ENCODE measurements around the gene RAP1A. TPM values are rescaled to one million over a fixed set of nuclear protein-coding genes. Genes with fewer than 3 reads are reported as not detected.

Gene RAP1A
- total RNA-seq, 1 donor = 17.0 TPM

GRCh38 chr1:111643097-111643496 lies 23.5 kb downstream of the RAP1A start:
- DNase-seq (ENCODE audit: insufficient read length, low spot score, missing footprints) = no peak
- Histone ChIP-seq H3K27me3 (ENCODE audit: insufficient read depth, low read length) (no peaks in the 10 kb centered on the region), H3K27ac (ENCODE audit: low read depth, low read length) (no peak overlapping the region), H4K20me1 (ENCODE audit: insufficient read depth, low read length) (peaks cover 30% of the 10 kb centered on the region), H3K79me2 (ENCODE audit: insufficient read depth, low read length) (peaks cover 88% of the 10 kb centered on the region), H3K4me2 (ENCODE audit: insufficient read depth, low read length) (no peak overlapping the region), H3K9me3 (ENCODE audit: low read depth, low read length) (no peaks in the 10 kb centered on the region), H2AFZ (ENCODE audit: low read length) (no peak overlapping the region), H3K4me3 (ENCODE audit: insufficient read depth, low read length) (no peak overlapping the region), H3K4me1 (ENCODE audit: insufficient read depth, low read length) (no peaks in the 10 kb centered on the region), H3K36me3 (ENCODE audit: insufficient read depth, low read length) (no peaks in the 10 kb centered on the region)
- TF ChIP-seq CTCF (IDR thresholded peaks at IDR 0.05; ENCODE audit: extremely low read depth, low read depth, low read length) = no peak

- Histone ChIP-seq H2AFZ (ENCODE audit: low read length) (no peak overlapping the region), H3K9me3 (ENCODE audit: low read depth, low read length) (no peaks in the 10 kb centered on the region), H4K20me1 (ENCODE audit: insufficient read depth, low read length) (peaks cover 33% of the 10 kb centered on the region), H3K4me3 (ENCODE audit: insufficient read depth, low read length) (no peak overlapping the region), H3K79me2 (ENCODE audit: insufficient read depth, low read length) (peaks cover 88% of the 10 kb centered on the region), H3K27me3 (ENCODE audit: insufficient read depth, low read length) (no peaks in the 10 kb centered on the region), H3K27ac (ENCODE audit: low read depth, low read length) (no peak overlapping the region), H3K4me2 (ENCODE audit: insufficient read depth, low read length) (no peak overlapping the region), H3K4me1 (ENCODE audit: insufficient read depth, low read length) (no peaks in the 10 kb centered on the region), H3K36me3 (ENCODE audit: insufficient read depth, low read length) (no peaks in the 10 kb centered on the region)
- no peak for DNase-seq (ENCODE audit: insufficient read length, low spot score, missing footprints)
- no peak for TF ChIP-seq CTCF (IDR thresholded peaks at IDR 0.05; ENCODE audit: extremely low read depth, low read depth, low read length)
Measured at GRCh38 chr1:111643696-111644095, 24.1 kb downstream of the RAP1A start.

GRCh38 chr1:111644506-111644905 lies 24.9 kb downstream of the RAP1A start:
- DNase-seq (ENCODE audit: insufficient read length, low spot score, missing footprints) = peak; percentile 8
- no peaks in the 10 kb centered on the region for H3K27me3 ChIP-seq (ENCODE audit: insufficient read depth, low read length)
- no peak overlapping the region for H3K4me3 ChIP-seq (ENCODE audit: insufficient read depth, low read length)
- no peaks in the 10 kb centered on the region for H3K36me3 ChIP-seq (ENCODE audit: insufficient read depth, low read length)
- no peak overlapping the region for H3K4me2 ChIP-seq (ENCODE audit: insufficient read depth, low read length)
- H3K79me2 ChIP-seq (ENCODE audit: insufficient read depth, low read length) = peaks cover 88% of the 10 kb centered on the region
- no peak overlapping the region for H2AFZ ChIP-seq (ENCODE audit: low read length)
- H3K4me1 ChIP-seq (ENCODE audit: insufficient read depth, low read length) = no peaks in the 10 kb centered on the region
- TF ChIP-seq CTCF (IDR thresholded peaks at IDR 0.05; ENCODE audit: extremely low read depth, low read depth, low read length) = no peak
- H3K9me3 ChIP-seq (ENCODE audit: low read depth, low read length) = no peaks in the 10 kb centered on the region
- no peak overlapping the region for H3K27ac ChIP-seq (ENCODE audit: low read depth, low read length)
- peaks cover 42% of the 10 kb centered on the region for H4K20me1 ChIP-seq (ENCODE audit: insufficient read depth, low read length)

- H3K27me3 ChIP-seq (ENCODE audit: insufficient read depth, low read length) = no peaks in the 10 kb centered on the region
- H3K4me1 ChIP-seq (ENCODE audit: insufficient read depth, low read length) = no peaks in the 10 kb centered on the region
- DNase-seq (ENCODE audit: insufficient read length, low spot score, missing footprints) = no peak
- no peak overlapping the region for H3K27ac ChIP-seq (ENCODE audit: low read depth, low read length)
- H3K79me2 ChIP-seq (ENCODE audit: insufficient read depth, low read length) = peaks cover 82% of the 10 kb centered on the region
- H3K4me2 ChIP-seq (ENCODE audit: insufficient read depth, low read length) = no peak overlapping the region
- H3K9me3 ChIP-seq (ENCODE audit: low read depth, low read length) = no peaks in the 10 kb centered on the region
- H4K20me1 ChIP-seq (ENCODE audit: insufficient read depth, low read length) = peaks cover 46% of the 10 kb centered on the region
- no peaks in the 10 kb centered on the region for H3K36me3 ChIP-seq (ENCODE audit: insufficient read depth, low read length)
- TF ChIP-seq CTCF (IDR thresholded peaks at IDR 0.05; ENCODE audit: extremely low read depth, low read depth, low read length) = no peak
- no peak overlapping the region for H3K4me3 ChIP-seq (ENCODE audit: insufficient read depth, low read length)
- H2AFZ ChIP-seq (ENCODE audit: low read length) = no peak overlapping the region
Measured at GRCh38 chr1:111647736-111648135, 28.1 kb downstream of the RAP1A start.

All from osteoblast (primary cell).